HL-60 (cell line): ENCODE data around the gene NUTM1.

Experiments
- DNase-seq, 2 experiments: peaks; one replicate each; pipeline ENCODE4 v3.0.0-alpha.2; 2010 to 2020; ENCODE audit warnings: low read depth in 1 of 2, low spot score in 1 of 2
- H3K27ac ChIP-seq: fragments of 250-450 bp; sonication (Bioruptor Pico); replicated peaks from 2 replicates; pipeline ENCODE4 v1.5.1; 2020; ENCODE audit warnings: mild to moderate bottlenecking, moderate library complexity
- H3K27me3 ChIP-seq: fragments of 250-450 bp; sonication (Bioruptor Pico); 2 replicates; pipeline ENCODE4 v1.5.1; 2021; ENCODE audit warnings: mild to moderate bottlenecking, moderate library complexity; ENCODE audit not compliant: insufficient read depth, poor library complexity, severe bottlenecking
- H3K4me3 ChIP-seq: replicated peaks from 2 replicates; pipeline ENCODE4 v1.5.1; 2011; ENCODE audit warnings: mild to moderate bottlenecking, control low read depth, low read length; ENCODE audit not compliant: insufficient read depth
- CTCF ChIP-seq: IDR thresholded peaks from one replicate; pipeline ENCODE4 v1.5.1; 2011; ENCODE audit warnings: low read length, control low read depth, inconsistent platforms; ENCODE audit not compliant: insufficient read depth
- GABPA ChIP-seq: IDR thresholded peaks from 2 replicates; pipeline ENCODE4 v1.6.1; 2012; ENCODE audit warnings: low read depth
- POLR2AphosphoS5 ChIP-seq: IDR thresholded peaks from 2 replicates; pipeline ENCODE4 v1.6.1; 2012; ENCODE audit warnings: low read depth
- SPI1 ChIP-seq: IDR thresholded peaks from 2 replicates; pipeline ENCODE4 v1.6.1; 2012; ENCODE audit warnings: low read depth, mild to moderate bottlenecking, borderline replicate concordance
- TF ChIP-seq, protein P1 (sequence below): IDR thresholded peaks from 2 replicates; pipeline ENCODE4 v1.6.1; 2012; ENCODE audit warnings: low read depth; ENCODE audit not compliant: insufficient replicate concordance

Gene NUTM1

DNA sequence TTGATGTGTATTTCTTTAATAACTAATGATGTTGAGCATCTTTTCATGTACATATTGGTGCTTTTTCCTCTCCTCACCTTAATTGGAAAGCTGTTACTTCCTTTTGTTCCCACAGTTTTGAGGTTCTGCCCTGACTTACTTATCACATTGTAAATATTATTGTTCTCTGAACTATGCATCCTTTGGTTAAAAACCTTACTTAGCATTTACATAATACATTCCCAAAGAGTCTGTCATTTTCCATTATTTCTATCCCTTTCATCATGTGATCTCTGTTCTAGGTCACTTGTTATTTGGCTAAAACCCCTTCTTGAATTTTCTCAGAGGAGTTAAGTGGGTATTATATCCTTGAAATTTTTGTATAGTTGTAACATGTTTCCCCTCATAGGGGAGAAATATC is 38.5 kb upstream of the NUTM1 start:
- DNase-seq: no peak
- H3K27ac ChIP-seq: no peak overlapping the region

DNA sequence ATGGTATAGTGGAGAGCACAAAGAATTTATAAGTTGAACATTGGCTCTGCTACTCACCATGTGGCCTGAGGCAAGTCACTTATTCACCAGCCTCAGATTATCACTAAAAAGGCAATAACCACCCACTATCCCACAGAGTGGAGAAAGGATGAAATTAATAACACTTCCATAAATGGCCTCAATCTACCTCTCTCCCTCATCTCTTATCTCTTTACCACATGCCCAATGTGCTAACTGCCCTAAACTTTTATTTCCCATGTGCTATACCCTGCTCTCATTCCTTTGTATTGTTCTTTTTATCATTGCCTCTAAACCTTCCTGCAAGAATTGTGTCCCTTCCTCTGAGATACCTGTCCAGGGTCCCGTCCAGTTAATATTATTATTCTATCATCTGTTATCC is 31.6 kb upstream of the NUTM1 start:
- TF ChIP-seq, protein P1, sequence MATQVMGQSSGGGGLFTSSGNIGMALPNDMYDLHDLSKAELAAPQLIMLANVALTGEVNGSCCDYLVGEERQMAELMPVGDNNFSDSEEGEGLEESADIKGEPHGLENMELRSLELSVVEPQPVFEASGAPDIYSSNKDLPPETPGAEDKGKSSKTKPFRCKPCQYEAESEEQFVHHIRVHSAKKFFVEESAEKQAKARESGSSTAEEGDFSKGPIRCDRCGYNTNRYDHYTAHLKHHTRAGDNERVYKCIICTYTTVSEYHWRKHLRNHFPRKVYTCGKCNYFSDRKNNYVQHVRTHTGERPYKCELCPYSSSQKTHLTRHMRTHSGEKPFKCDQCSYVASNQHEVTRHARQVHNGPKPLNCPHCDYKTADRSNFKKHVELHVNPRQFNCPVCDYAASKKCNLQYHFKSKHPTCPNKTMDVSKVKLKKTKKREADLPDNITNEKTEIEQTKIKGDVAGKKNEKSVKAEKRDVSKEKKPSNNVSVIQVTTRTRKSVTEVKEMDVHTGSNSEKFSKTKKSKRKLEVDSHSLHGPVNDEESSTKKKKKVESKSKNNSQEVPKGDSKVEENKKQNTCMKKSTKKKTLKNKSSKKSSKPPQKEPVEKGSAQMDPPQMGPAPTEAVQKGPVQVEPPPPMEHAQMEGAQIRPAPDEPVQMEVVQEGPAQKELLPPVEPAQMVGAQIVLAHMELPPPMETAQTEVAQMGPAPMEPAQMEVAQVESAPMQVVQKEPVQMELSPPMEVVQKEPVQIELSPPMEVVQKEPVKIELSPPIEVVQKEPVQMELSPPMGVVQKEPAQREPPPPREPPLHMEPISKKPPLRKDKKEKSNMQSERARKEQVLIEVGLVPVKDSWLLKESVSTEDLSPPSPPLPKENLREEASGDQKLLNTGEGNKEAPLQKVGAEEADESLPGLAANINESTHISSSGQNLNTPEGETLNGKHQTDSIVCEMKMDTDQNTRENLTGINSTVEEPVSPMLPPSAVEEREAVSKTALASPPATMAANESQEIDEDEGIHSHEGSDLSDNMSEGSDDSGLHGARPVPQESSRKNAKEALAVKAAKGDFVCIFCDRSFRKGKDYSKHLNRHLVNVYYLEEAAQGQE: no peak
- TF ChIP-seq SPI1 (no peak), POLR2AphosphoS5 (no peak), GABPA (no peak), CTCF (no peak)
- no peak overlapping the region for H3K27ac ChIP-seq
- DNase-seq: no peak

More for the DNA sequence above, 38.5 kb upstream of the NUTM1 start:
- Histone ChIP-seq H3K4me3 (no peak overlapping the region), H3K27me3 (no peaks in the 10 kb centered on the region)
- TF ChIP-seq CTCF: no peak
- TF ChIP-seq, protein P1: no peak
- TF ChIP-seq GABPA: no peak
- TF ChIP-seq SPI1: no peak
- no peak for TF ChIP-seq POLR2AphosphoS5

DNA sequence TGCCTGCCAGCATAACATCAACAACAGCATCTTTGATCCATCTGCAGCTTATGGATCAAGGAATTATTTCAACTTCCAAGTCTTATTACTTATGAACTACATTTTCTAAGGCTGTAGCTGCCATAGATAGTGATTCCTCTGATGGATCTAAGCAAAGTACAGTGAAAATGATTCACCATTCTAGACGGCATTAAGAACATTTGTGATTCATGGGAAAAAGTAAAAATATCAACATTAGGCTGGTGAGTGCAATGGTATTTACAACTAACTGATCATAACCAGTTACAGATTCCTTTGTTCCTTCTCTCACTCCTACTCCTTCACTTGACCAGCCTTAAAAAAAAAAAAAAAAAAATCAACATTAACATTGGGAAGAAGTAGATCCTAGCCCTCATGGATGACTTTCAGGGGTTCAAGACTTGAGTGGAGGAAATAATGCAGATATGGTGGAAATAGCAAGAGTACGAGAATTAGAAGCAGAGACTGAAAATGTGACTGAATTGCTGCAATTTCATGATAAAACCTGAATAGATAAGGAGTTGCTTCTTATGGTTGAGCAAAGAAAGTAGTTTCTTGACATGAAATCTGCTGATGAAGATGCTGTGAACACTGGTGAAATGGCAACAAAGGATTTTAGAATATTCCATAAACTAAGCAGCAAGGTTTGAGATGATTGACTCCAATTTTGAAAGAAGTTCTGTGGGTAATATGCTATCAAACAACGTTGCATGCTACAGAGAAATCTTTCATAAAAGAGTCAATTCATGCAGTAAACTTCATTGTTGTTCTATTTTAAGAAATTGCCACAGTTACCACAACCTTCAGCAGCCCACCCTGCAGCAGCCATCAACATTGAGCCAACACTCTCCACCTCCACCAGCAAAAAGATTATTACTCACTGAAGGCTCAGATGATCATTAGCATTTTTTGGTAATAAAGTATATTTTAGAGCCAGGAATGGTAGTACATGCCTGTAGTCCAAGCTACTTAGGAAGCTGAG is 28.3 kb upstream of the NUTM1 start:
- H3K27ac ChIP-seq: no peak overlapping the region
- DNase-seq: no peak
- TF ChIP-seq POLR2AphosphoS5 (no peak), GABPA (no peak), CTCF (no peak), SPI1 (no peak)
- TF ChIP-seq, protein P1: no peak
- no peaks in the 10 kb centered on the region for H3K27me3 ChIP-seq
- H3K4me3 ChIP-seq: no peak overlapping the region

More for the DNA sequence above, 31.6 kb upstream of the NUTM1 start:
- no peak overlapping the region for H3K4me3 ChIP-seq
- no peaks in the 10 kb centered on the region for H3K27me3 ChIP-seq
